Stomach (tissue), 9 donors: Measurements from ENCODE around the gene DISP3. TPM values are rescaled to one million over a fixed set of nuclear protein-coding genes. Genes with fewer than 3 reads are reported as not detected.

Experiments used
- DNase-seq, 2 donors: peaks; one replicate each; pipeline versions ENCODE4 v3.0.0 to v3.0.0-alpha.2; 2013 to 2019
- H3K27ac ChIP-seq, 5 donors: fragments of 200-600 bp in 4 of 5; sonication (generic) in 4 of 5; one replicate each; pipeline ENCODE4 v1.5.1; 2013 to 2019; ENCODE audit warnings: mild to moderate bottlenecking in 1 of 5, moderate library complexity in 1 of 5
- H3K27me3 ChIP-seq, 3 donors: fragments of 200-600 bp; sonication (generic); one replicate each; pipeline ENCODE4 v1.5.1; 2017 to 2019; ENCODE audit warnings: mixed run types in 1 of 3
- H3K36me3 ChIP-seq, 4 donors: fragments of 200-600 bp; sonication (generic); 1 replicate in 3 of 4; 2 replicates in 1 of 4; pipeline ENCODE4 v1.5.1; 2016 to 2019
- H3K4me1 ChIP-seq, 4 donors: fragments of 200-600 bp; sonication (generic); one replicate each; pipeline ENCODE4 v1.5.1; 2016 to 2019
- H3K4me3 ChIP-seq, 4 donors: fragments of 200-600 bp; sonication (generic) in 3 of 4; one replicate each; pipeline ENCODE4 v1.5.1; 2016 to 2019; ENCODE audit warnings: mild to moderate bottlenecking in 1 of 4
- H3K9me3 ChIP-seq, 4 donors: fragments of 200-600 bp; sonication (generic); one replicate each; pipeline ENCODE4 v1.5.1; 2016 to 2019
- CTCF ChIP-seq, 7 experiments: fragments of 450-650 bp in 4 of 7; fragments of 200-600 bp in 3 of 7; sonication (generic) in 3 of 7; IDR thresholded peaks; one replicate each; pipeline ENCODE4 v1.5.1; 2016 to 2019; ENCODE audit warnings: antibody characterized with exemption in 7 of 7, control low read depth in 2 of 7, mild to moderate bottlenecking in 1 of 7
- EP300 ChIP-seq: sonication (generic); formaldehyde crosslinking; IDR thresholded peaks from one replicate; pipeline ENCODE4 v1.6.1; 2017; ENCODE audit warnings: antibody characterized with exemption
- POLR2A ChIP-seq, 4 donors: fragments of 450-650 bp; IDR thresholded peaks; one replicate each; pipeline ENCODE4 v1.6.1; 2016; ENCODE audit warnings: antibody characterized with exemption in 4 of 4, control low read depth in 2 of 4, mild to moderate bottlenecking in 1 of 4, moderate library complexity in 1 of 4
- POLR2AphosphoS5 ChIP-seq, 3 donors: sonication (generic); formaldehyde crosslinking; IDR thresholded peaks; one replicate each; pipeline ENCODE4 v1.6.1; 2016; ENCODE audit warnings: antibody characterized with exemption in 3 of 3
- WGBS, 5 donors: extraction: QIAGEN DNeasy Blood & Tissue Kit in 3 of 5; methylation state at CpG; one replicate each; pipeline versions ENCODE4 v1.1.5 to v1.1.7; 2013 to 2018; 5-methylcytosine and 5-hydroxymethylcytosine counted together
- intact Hi-C: fragments of 100-400 bp; cut with DNase I; formaldehyde crosslinking; loops from one replicate; pipeline ENCODE4 v1.15.1; 2023; ENCODE audit warnings: low total_unique reads
- polyA plus RNA-seq, 3 donors: library from polyadenylated mRNA; stranded (reverse); fragments of 200-250 nt; gene quantifications; one replicate each; pipeline ENCODE4 v1.2.3, GENCODE V29; 2013
- total RNA-seq, 5 donors: library from RNA; depleted of rRNA; stranded (reverse); fragments of >200 nt; gene quantifications; one replicate each; pipeline versions ENCODE4 v1.1.0 to v1.2.3, GENCODE V29; 2014 to 2016
- donor health status: healthy with polysubstance abuse.
- donor health status: Bipolar disorder and iron deficiency.
- donor health status: healthy.

The DISP3 gene
- total and polyA plus RNA-seq, 8 donors, result 0.08 to 0.45 TPM; not detected in 6

GRCh38 chr1:11498956-11499594 is 20.1 kb downstream of the DISP3 start:
- Histone ChIP-seq H3K36me3 (no peaks in the 10 kb centered on the region), H3K27me3 (peaks cover 0 to 78% (median 29%) of the 10 kb centered on the region in 3 donors), H3K4me3 (no peak overlapping the region), H3K4me1 (peaks cover 0 to 6% (median 0%) of the 10 kb centered on the region in 4 donors), H3K9me3 (peaks cover 2 to 31% (median 24%) of the 10 kb centered on the region in 4 donors), H3K27ac (no peak overlapping the region)
- TF ChIP-seq POLR2A (IDR thresholded peaks at IDR 0.05), result no peak
- no peak for TF ChIP-seq EP300
- TF ChIP-seq CTCF (IDR thresholded peaks at IDR 0.05), result no peak
- TF ChIP-seq POLR2AphosphoS5 (IDR thresholded peaks at IDR 0.05), result no peak
- DNase-seq, result no peak
- WGBS, 5 donors, result 55 to 71% (median 60%) methylated on average over 13 of the region's 13 CpGs
- intact Hi-C loops, result no loop called here

- Histone ChIP-seq H3K27ac (no peak overlapping the region), H3K36me3 (no peaks in the 10 kb centered on the region), H3K27me3 (peaks cover 0 to 75% (median 29%) of the 10 kb centered on the region in 3 donors), H3K9me3 (peaks cover 2 to 38% (median 31%) of the 10 kb centered on the region in 4 donors), H3K4me3 (no peak overlapping the region), H3K4me1 (peaks cover 0 to 6% (median 0%) of the 10 kb centered on the region in 4 donors)
- no peak for DNase-seq
- intact Hi-C loops, result no loop called here
- WGBS, 5 donors, result 54 to 67% (median 59%) methylated on average over 12 to 14 of the region's 14 CpGs
- TF ChIP-seq POLR2A (IDR thresholded peaks at IDR 0.05), result no peak
- TF ChIP-seq EP300, result no peak
- no peak for TF ChIP-seq POLR2AphosphoS5 (IDR thresholded peaks at IDR 0.05)
- TF ChIP-seq CTCF (IDR thresholded peaks at IDR 0.05), result no peak
Observed at GRCh38 chr1:11499601-11500331, 20.8 kb downstream of the DISP3 start.

- intact Hi-C loops, result no loop called here
- Histone ChIP-seq H3K36me3 (no peaks in the 10 kb centered on the region), H3K27me3 (peaks cover 0 to 75% (median 29%) of the 10 kb centered on the region in 3 donors), H3K4me1 (peaks cover 0 to 6% (median 0%) of the 10 kb centered on the region in 4 donors), H3K27ac (no peak overlapping the region), H3K4me3 (no peak overlapping the region), H3K9me3 (peaks cover 2 to 49% (median 42%) of the 10 kb centered on the region in 4 donors)
- DNase-seq, result no peak
- 76 to 92% (median 87%) methylated on average over 3 to 7 of the region's 7 CpGs for WGBS, 5 donors
- TF ChIP-seq POLR2A (IDR thresholded peaks at IDR 0.05) (no peak), CTCF (IDR thresholded peaks at IDR 0.05) (no peak), POLR2AphosphoS5 (IDR thresholded peaks at IDR 0.05) (no peak), EP300 (no peak)
Observed at GRCh38 chr1:11500881-11501280, 21.9 kb downstream of the DISP3 start.

- Histone ChIP-seq H3K36me3 (no peaks in the 10 kb centered on the region), H3K27me3 (peaks cover 0 to 71% (median 29%) of the 10 kb centered on the region in 3 donors), H3K9me3 (peaks cover 2 to 56% (median 47%) of the 10 kb centered on the region in 4 donors), H3K27ac (no peak overlapping the region), H3K4me1 (peaks cover 0 to 6% (median 0%) of the 10 kb centered on the region in 4 donors), H3K4me3 (no peak overlapping the region)
- 17 to 68% (median 31%) methylated on average over 26 to 48 of the region's 48 CpGs for WGBS, 5 donors
- peak in 1 of 2 donors; percentile 71 for DNase-seq
- intact Hi-C loops, result no loop called here
- TF ChIP-seq CTCF (IDR thresholded peaks at IDR 0.05), result no peak
- no peak for TF ChIP-seq POLR2AphosphoS5 (IDR thresholded peaks at IDR 0.05)
- no peak for TF ChIP-seq POLR2A (IDR thresholded peaks at IDR 0.05)
Observed at GRCh38 chr1:11501491-11501897, 22.5 kb downstream of the DISP3 start.
